GM23338 (cell line): ENCODE results near the gene SMIM45.
A peak's percentile ranks its signal among the peaks of the same experiment; 100 is the strongest.

Experiments
- ATAC-seq: fragments of 200-7000 bp; cut with Tn5 transposase; 3 replicates; pipeline ENCODE4 v1.9.1; 2020
- DNase-seq: peaks from one replicate; pipeline ENCODE4 v3.0.0-alpha.2; 2015; ENCODE audit warnings: low spot score
- H2AFZ ChIP-seq: fragments of 200-600 bp; sonication (generic); 2 replicates; pipeline ENCODE4 v1.8.0; 2016; ENCODE audit warnings: antibody characterized with exemption, mild to moderate bottlenecking, moderate library complexity
- H3F3A ChIP-seq: fragments of 200-600 bp; sonication (generic); replicated peaks from 2 replicates; pipeline ENCODE4 v1.8.0; 2017; ENCODE audit warnings: antibody characterized with exemption, mixed run types, low read depth
- H3K27ac ChIP-seq: fragments of 200-600 bp; sonication (generic); 2 replicates; pipeline ENCODE4 v1.6.1; 2016; ENCODE audit warnings: low read depth
- H3K27me3 ChIP-seq: fragments of 200-600 bp; sonication (generic); 2 replicates; pipeline ENCODE4 v1.8.0; 2016; ENCODE audit warnings: mild to moderate bottlenecking, mixed run types, moderate library complexity; ENCODE audit not compliant: insufficient read depth
- H3K36me3 ChIP-seq: fragments of 200-600 bp; sonication (generic); 2 replicates; pipeline ENCODE4 v1.8.0; 2016; ENCODE audit warnings: mild to moderate bottlenecking; ENCODE audit not compliant: insufficient read depth
- H3K4me1 ChIP-seq: fragments of 200-600 bp; sonication (generic); 2 replicates; pipeline ENCODE4 v1.8.0; 2016; ENCODE audit warnings: mild to moderate bottlenecking, moderate library complexity; ENCODE audit not compliant: insufficient read depth
- H3K4me2 ChIP-seq: fragments of 200-600 bp; sonication (generic); 2 replicates; pipeline ENCODE4 v1.7.1; 2017; ENCODE audit warnings: mixed run types
- H3K4me3 ChIP-seq: fragments of 200-600 bp; sonication (generic); 2 replicates; pipeline ENCODE4 v1.6.1; 2016; ENCODE audit warnings: mixed run types
- H3K79me2 ChIP-seq: fragments of 200-600 bp; sonication (generic); replicated peaks from 2 replicates; pipeline ENCODE4 v1.8.0; 2017; ENCODE audit warnings: mild to moderate bottlenecking; ENCODE audit not compliant: insufficient read depth
- H3K9me2 ChIP-seq: fragments of 200-600 bp; sonication (generic); 2 replicates; pipeline ENCODE4 v1.8.0; 2017; ENCODE audit not compliant: insufficient read depth
- H4K20me1 ChIP-seq: fragments of 200-600 bp; sonication (generic); replicated peaks from 2 replicates; pipeline ENCODE4 v1.8.0; 2017; ENCODE audit warnings: mild to moderate bottlenecking; ENCODE audit not compliant: insufficient read depth
- H3K27ac Mint-ChIP-seq: 2 replicates; pipeline ENCODE4 v1.8.0; 2020; ENCODE audit warnings: inconsistent platforms, mild to moderate bottlenecking, moderate library complexity, mixed read lengths
- H3K27me3 Mint-ChIP-seq: 3 replicates; pipeline ENCODE4 v1.8.0; 2022; ENCODE audit warnings: low read depth, mild to moderate bottlenecking, moderate library complexity, mixed read lengths, inconsistent platforms; ENCODE audit not compliant: insufficient read depth, poor library complexity
- H3K36me3 Mint-ChIP-seq: 3 replicates; pipeline ENCODE4 v1.8.0; 2021; ENCODE audit warnings: low read depth, mild to moderate bottlenecking, inconsistent platforms, moderate library complexity, mixed read lengths
- H3K4me1 Mint-ChIP-seq: 3 replicates; pipeline ENCODE4 v1.8.0; 2020; ENCODE audit warnings: mild to moderate bottlenecking, inconsistent platforms, mixed read lengths
- H3K4me3 Mint-ChIP-seq: 3 replicates; pipeline ENCODE4 v1.8.0; 2021; ENCODE audit warnings: moderate library complexity, mild to moderate bottlenecking, inconsistent platforms, mixed read lengths
- H3K9me3 Mint-ChIP-seq: 3 replicates; pipeline ENCODE4 v1.8.0; 2020; ENCODE audit warnings: moderate library complexity, mild to moderate bottlenecking, inconsistent platforms, mixed read lengths
- CREB1 ChIP-seq: fragments of 250-450 bp; sonication (Bioruptor Pico); IDR thresholded peaks from 2 replicates; pipeline ENCODE4 v1.5.0; 2020; ENCODE audit warnings: low read depth, mild to moderate bottlenecking, moderate library complexity
- CTCF ChIP-seq, 2 experiments: fragments of 200-600 bp in 1 of 2; sonication (generic) in 1 of 2; conservative IDR thresholded peaks; 2 replicates each; pipeline versions ENCODE4 v1.5.1 to v1.6.1; 2016 to 2017; ENCODE audit warnings: antibody characterized with exemption in 2 of 2, low read depth in 2 of 2, mild to moderate bottlenecking in 2 of 2, moderate library complexity in 1 of 2
- JUNB ChIP-seq: IDR thresholded peaks from one replicate; pipeline ENCODE4 v1.6.1; 2016; ENCODE audit warnings: antibody characterized with exemption; ENCODE audit not compliant: unreplicated experiment
- ZNF114 ChIP-seq: fragments of 250-450 bp; sonication (Bioruptor Pico); IDR thresholded peaks from 2 replicates; pipeline ENCODE4 v1.5.0; 2020; ENCODE audit warnings: mild to moderate bottlenecking, moderate library complexity

The SMIM45 gene

DNA sequence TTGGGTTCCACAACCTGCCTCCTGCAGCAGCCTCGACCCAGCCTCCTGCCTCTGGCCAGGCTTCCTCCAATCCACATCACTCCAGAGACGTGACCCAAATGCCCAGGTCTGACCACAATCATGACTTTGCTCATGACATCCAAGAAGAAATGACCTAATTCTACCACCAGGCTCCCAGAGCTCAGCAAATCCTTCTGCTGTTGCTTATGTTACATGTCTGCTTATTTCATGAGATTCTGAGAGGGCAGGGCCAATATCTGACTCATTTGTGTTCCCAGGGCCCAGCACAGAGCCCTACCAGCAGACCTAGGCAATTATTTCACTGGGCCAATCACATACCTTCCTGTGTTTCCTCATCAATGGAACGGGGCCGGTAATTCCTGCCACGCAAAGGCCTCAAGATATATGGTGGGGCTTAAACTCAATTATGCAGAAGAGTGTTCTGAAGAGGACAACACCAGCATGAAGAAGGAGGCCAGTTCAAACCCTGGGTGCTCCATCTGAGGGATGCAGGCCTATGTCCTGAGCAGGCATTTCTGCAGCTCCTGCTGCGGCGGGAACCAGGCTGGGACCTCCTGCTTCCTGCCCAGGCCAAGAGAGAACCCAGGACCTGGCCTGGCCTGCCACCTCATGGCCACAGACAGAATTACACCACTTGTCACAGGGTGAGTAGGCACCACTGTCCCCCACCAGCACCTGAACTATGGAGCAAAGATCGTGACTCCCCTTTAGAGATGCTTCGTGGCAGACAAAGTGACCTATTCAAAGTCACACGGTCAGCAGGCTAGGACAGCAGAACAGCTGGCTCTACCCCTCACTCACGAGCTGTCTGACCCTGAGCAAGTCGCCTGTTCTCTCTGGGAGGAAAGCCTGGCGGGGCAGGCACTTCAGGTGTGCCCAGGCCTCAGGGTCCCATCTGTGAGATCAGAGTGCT, 10.9 kb upstream of the SMIM45 start:
- Histone ChIP-seq H3F3A (peaks cover 36% of the 10 kb centered on the region), H3K27me3 (no peaks in the 10 kb centered on the region), H3K36me3 (peaks cover 14% of the 10 kb centered on the region; the same call in 1 of the 2 replicates), H3K79me2 (peaks cover 10% of the 10 kb centered on the region), H3K4me2 (no peak overlapping the region), H4K20me1 (peaks cover 34% of the 10 kb centered on the region), H3K9me2 (no peaks in the 10 kb centered on the region), H2AFZ (no peak overlapping the region), H3K4me3 (no peak overlapping the region), H3K27ac (0 out of 2 replicates have a peak overlapping the region, but pooled peaks have one; percentile 32), H3K4me1 (peaks cover 23% of the 10 kb centered on the region)
- Mint-ChIP-seq H3K27ac (no peak overlapping the region; the same call in none of the 2 replicates), H3K27me3 (peaks cover 13% of the 10 kb centered on the region), H3K9me3 (no peaks in the 10 kb centered on the region), H3K36me3 (peaks cover 85% of the 10 kb centered on the region), H3K4me3 (no peak overlapping the region), H3K4me1 (peaks cover 19% of the 10 kb centered on the region)
- DNase-seq: peak; percentile 90
- ATAC-seq: peak; percentile 89
- TF ChIP-seq CTCF (conservative IDR thresholded peaks at IDR 0.05; ENCODE audit: low read depth in 2 of 2) (peak; percentile 78 to 98), CREB1 (CRISPR knock-in tag) (peak; percentile 13; the same call in 1 of the 2 replicates), ZNF114 (CRISPR knock-in tag) (no peak)

GRCh38 chr22:41943661-41944209, 8.2 kb upstream of the SMIM45 start:
- Mint-ChIP-seq H3K4me1 (peaks cover 19% of the 10 kb centered on the region), H3K9me3 (no peaks in the 10 kb centered on the region), H3K27ac (no peak overlapping the region), H3K4me3 (peak overlapping the region; percentile 28; the same call in 1 of the 3 replicates), H3K36me3 (peaks cover 66% of the 10 kb centered on the region), H3K27me3 (peaks cover 27% of the 10 kb centered on the region)
- peaks cover 11% of the 10 kb centered on the region; the same call in 1 of the 2 replicates for H3K36me3 ChIP-seq
- H3F3A ChIP-seq: peaks cover 36% of the 10 kb centered on the region
- ATAC-seq (no peak), DNase-seq (peak; percentile 61)
- H3K27me3 ChIP-seq: 0 out of 2 replicates have a peak, but pooled peaks cover 3% of the 10 kb centered on the region
- no peak for TF ChIP-seq JUNB
- H3K27ac ChIP-seq: peak overlapping the region; percentile 16; the same call in 1 of the 2 replicates
- H2AFZ ChIP-seq: no peak overlapping the region
- H4K20me1 ChIP-seq: peaks cover 28% of the 10 kb centered on the region
- no peak overlapping the region for H3K4me2 ChIP-seq
- peaks cover 10% of the 10 kb centered on the region for H3K79me2 ChIP-seq
- no peak overlapping the region for H3K4me3 ChIP-seq
- H3K9me2 ChIP-seq: no peaks in the 10 kb centered on the region
- peaks cover 25% of the 10 kb centered on the region for H3K4me1 ChIP-seq
